Measurements from ENCODE around the gene LRRC72. TPM values are rescaled to one million over a fixed set of nuclear protein-coding genes. Genes with fewer than 3 reads are reported as not detected.

LRRC72 gene
- total RNA-seq, 1 donor from 2014 or later, result not detected

- ATAC-seq (no peak), DNase-seq (ENCODE audit: low spot score) (no peak)
- intact Hi-C loops (cut with DNase I), result no loop called here
These were observed 77.4 kb downstream of the LRRC72 start for GRCh38 chr7:16604054-16604453.

- intact Hi-C loops (cut with DNase I), result no loop called here
- no peak for ATAC-seq
These were observed 80.1 kb downstream of the LRRC72 start for GRCh38 chr7:16606704-16607103.

GRCh38 chr7:16609842-16610450, 83.3 kb downstream of the LRRC72 start:
- ATAC-seq, result no peak
- intact Hi-C loops (cut with DNase I), result no loop called here
- DNase-seq (ENCODE audit: low spot score), result no peak

More at GRCh38 chr7:16606704-16607103, 80.1 kb downstream of the LRRC72 start:
- DNase-seq (ENCODE audit: low spot score), result no peak

GRCh38 chr7:16611711-16612110, 85.1 kb downstream of the LRRC72 start:
- intact Hi-C loops (cut with DNase I), result no loop called here

GRCh38 chr7:16615228-16615627, 88.6 kb downstream of the LRRC72 start:
- DNase-seq (ENCODE audit: low spot score) (no peak), ATAC-seq (no peak)
- intact Hi-C loops (cut with DNase I), result no loop called here

More at GRCh38 chr7:16611711-16612110, 85.1 kb downstream of the LRRC72 start:
- DNase-seq (ENCODE audit: low spot score) (no peak), ATAC-seq (no peak)

GRCh38 chr7:16616122-16616521, 89.5 kb downstream of the LRRC72 start:
- no peak for ATAC-seq

GRCh38 chr7:16616542-16616941, 89.9 kb downstream of the LRRC72 start:
- no peak for DNase-seq (ENCODE audit: low spot score)
- ATAC-seq, result no peak
- intact Hi-C loops (cut with DNase I), result no loop called here

More at GRCh38 chr7:16616122-16616521, 89.5 kb downstream of the LRRC72 start:
- intact Hi-C loops (cut with DNase I), result no loop called here
- DNase-seq (ENCODE audit: low spot score), result no peak

- ATAC-seq, result no peak
- DNase-seq (ENCODE audit: low spot score), result no peak
- intact Hi-C loops (cut with DNase I), result no loop called here
These were observed 93.4 kb downstream of the LRRC72 start for GRCh38 chr7:16619979-16620408.

- intact Hi-C loops (cut with DNase I), result no loop called here
- ATAC-seq (no peak), DNase-seq (ENCODE audit: low spot score) (no peak)
These were observed 99.8 kb downstream of the LRRC72 start for GRCh38 chr7:16626388-16626787.

- intact Hi-C loops (cut with DNase I), result no loop called here
- DNase-seq (ENCODE audit: low spot score) (no peak), ATAC-seq (no peak)
These were observed 100.6 kb downstream of the LRRC72 start for GRCh38 chr7:16627236-16627635.

GRCh38 chr7:16630654-16631053, 104.0 kb downstream of the LRRC72 start:
- DNase-seq (ENCODE audit: low spot score), result no peak
- intact Hi-C loops (cut with DNase I), result no loop called here
- ATAC-seq, result no peak

Other genes starting within 250 kb of the LRRC72 start
- 9.9 TPM for gene CRPPA, start 105.3 kb upstream of the LRRC72 start, total RNA-seq
- gene SOSTDC1, start 61.1 kb upstream of the LRRC72 start, total RNA-seq, result 1.4 TPM
- gene ANKMY2, start 118.9 kb downstream of the LRRC72 start, total RNA-seq, result 29.5 TPM
- gene BZW2, start 119.4 kb downstream of the LRRC72 start, total RNA-seq, result 30.8 TPM
- gene TSPAN13, start 226.9 kb downstream of the LRRC72 start, total RNA-seq, result 30.7 TPM

All from sciatic nerve (tissue), 2 donors.